Globus pallidus (tissue), 1 donor: ENCODE data around the gene MYO16.
"Not testable (repeated sequence)": the region's sequence is repeated elsewhere in the genome, so short reads cannot be mapped to it uniquely, and the experiment has no call there.

Experiments used
- DNase-seq: peaks from one replicate; pipeline ENCODE4 v3.0.0-alpha.2; 2015; ENCODE audit warnings: low spot score

MYO16 gene

DNA sequence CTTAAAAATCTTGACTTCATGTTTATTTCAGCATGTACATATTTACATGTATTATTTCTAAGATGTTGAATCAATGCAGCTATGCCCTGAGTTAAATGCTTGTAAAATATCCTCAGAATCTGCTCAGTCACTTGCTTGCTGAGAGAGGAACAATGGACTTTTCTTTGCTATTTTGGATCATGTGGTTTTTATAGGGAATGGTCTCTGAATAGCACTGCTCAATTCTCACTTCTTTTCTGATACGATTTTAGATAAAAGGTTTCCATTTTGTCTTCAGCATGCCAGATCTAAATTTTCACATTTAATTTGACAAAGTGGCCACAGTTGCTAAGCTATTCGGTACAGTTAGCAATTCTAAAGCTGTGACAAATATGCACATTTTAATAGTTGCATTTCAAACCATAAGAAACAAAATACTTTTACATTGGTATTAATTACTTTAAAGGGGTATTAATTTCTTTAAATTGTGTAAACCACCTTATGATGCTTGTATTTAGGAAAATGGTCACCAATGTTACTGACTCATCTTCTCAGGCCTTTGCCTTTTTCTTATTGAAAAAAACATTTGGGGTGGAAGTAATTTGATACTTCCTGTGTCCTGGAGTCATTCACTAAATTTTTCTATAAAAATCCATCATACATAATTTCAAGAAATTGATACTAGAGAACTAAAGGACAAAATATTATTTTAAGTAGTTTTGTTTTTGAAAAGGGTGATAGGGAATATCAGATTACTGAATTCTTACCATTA lies 113.5 kb downstream of the MYO16 start:
- DNase-seq = peak; percentile 7

DNA sequence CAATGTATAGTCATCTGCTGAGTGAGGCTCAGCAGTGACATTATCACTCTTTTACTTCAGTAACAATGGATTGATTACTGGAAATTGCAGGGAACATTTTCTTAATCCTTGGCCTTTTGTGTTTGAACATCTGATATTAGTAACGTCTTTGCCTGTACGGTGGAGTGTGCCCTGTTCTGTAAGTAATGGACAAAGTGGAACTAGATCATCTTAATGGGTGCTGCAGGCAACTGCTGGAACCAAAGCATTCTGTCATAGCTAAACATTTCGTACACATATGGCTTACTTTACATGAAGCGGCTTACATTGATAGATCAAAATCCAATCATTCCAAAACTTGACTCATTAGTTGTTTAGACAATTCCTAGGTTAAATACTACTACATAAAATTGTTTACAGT lies 114.1 kb downstream of the MYO16 start:
- DNase-seq = no peak

DNA sequence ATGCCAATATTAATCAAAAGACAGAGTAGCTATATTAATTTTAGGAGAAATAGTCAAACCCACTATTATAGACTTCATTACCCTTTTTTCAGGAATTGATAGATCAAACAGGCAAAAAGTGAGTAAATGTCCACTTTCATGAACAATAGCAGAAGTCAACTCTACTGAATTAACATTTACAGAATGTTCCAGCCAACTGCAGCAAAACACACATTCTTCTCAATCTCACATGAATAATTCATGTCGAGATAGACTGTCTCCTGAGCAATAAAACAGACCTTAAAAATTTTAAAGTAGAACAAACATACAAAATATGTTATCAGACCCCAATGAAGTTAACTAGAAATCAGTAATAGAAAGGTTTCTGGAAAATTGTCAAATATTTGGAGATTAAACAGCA lies 118.4 kb downstream of the MYO16 start:
- DNase-seq = no peak

DNA sequence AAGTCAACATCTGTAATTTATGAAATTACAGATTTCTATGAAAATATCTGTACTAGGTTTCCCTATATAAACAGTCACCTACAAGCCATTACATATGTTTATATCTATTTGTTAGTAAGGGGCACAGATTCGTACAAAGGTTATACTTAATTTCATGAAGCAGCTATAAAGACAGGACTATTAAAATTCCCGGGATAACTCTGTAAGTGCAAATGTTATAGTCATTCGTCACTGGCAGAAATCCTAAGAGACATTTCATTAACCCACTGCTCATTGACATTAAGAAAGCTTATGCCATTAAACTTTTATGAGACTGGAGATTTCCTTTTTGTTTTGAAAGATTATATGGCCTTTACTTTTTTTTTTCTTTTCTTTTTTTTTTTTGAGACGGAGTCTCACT lies 122.9 kb downstream of the MYO16 start:
- DNase-seq = no peak

DNA sequence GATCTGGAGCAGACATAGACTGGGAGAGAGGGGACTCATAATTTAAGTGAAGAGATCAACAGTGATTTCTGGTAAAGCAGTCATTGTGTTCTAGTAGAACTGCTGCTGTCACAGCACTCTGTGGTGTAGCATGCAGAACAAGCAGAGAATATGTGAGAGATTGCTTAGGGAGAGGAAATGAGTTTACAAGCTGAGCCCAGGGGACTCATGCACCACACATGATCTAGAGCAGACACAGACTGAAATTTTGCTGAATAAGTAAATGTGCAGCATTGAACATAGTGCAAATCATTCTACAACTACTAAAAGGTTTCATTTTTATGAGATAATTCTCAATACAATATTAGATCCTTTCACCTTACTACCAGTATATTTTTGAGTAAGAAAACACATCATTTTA lies 125.7 kb downstream of the MYO16 start:
- no peak for DNase-seq

DNA sequence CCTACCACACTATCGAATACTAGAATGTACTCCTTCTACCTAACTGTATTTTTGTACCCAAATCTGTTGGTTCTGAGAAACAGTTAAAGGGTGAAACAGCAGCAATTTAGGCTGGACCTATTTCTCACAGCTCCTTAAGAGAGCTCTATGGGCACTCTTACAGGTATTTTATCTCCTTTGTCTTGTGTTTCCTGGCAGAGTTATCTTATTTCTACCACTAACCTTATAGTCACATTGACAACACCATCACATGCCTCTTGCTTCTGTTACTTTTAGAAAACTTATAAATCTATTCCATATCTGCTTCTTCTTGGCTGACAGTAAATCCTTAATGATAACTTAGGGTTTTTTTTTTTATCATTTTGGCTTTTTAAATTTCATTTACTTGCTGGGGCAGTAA lies 130.7 kb downstream of the MYO16 start:
- no peak for DNase-seq

GRCh38 chr13:108760541-108760940 lies 131.1 kb downstream of the MYO16 start:
- no peak for DNase-seq

DNA sequence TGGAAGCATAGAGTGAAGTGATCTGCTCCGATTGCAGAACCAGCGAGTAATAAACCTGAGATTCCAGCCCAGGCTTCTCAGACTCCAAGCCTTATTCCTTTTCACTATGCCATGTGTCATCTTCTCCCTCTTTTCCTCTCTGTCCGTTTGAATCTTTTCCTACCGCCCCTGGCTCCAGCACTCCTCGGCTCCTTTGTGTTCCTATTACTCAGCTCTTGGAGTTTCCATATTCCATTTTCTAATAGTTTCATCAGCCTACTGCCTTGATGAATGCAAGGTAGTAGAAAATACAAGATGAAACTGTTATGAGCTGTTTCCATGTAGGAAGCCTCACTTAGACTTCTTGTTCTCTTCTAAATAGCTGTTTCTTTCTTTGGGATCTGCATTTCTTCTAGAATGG lies 138.6 kb downstream of the MYO16 start:
- no peak for DNase-seq

DNA sequence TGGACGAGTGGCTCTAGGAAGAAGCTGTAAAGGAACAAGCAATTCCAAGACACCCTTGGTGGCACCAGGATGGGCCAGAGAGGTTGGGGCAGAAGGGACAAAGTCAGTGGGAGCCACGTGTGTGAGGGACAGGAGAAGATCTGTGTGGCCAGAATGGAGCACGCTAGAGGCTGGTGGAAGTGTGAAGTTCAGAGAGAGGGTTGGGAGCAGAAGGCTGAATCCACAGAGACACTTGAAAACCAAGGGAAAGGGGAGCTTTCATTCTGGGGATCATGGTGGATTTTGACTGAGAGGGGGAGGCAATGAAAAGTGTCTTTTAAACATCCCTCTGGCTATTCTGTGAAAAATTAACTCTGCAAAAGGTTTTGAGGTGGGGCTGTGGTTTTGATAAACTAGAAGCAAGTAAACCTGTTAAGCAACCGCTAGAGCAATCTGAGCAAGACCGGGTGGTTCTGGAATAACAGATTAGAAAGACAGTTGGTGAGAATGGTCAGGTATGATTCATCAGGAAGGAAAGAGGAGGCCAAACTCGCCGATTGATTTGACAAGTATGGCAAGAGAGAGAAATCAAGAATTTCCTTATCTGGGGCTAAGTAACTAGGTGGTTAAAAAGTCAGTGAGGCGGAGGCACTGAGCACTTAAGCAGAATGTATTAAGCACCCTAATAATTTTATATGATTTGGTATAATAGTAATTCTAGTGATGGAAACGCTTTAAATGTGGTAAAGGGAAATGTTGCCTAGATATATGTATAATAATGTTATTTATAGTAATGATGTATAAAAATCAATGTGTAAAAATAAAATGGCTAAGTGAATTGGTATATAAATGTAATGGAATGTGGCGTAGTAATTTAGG lies 140.0 kb downstream of the MYO16 start:
- no peak for DNase-seq

DNA sequence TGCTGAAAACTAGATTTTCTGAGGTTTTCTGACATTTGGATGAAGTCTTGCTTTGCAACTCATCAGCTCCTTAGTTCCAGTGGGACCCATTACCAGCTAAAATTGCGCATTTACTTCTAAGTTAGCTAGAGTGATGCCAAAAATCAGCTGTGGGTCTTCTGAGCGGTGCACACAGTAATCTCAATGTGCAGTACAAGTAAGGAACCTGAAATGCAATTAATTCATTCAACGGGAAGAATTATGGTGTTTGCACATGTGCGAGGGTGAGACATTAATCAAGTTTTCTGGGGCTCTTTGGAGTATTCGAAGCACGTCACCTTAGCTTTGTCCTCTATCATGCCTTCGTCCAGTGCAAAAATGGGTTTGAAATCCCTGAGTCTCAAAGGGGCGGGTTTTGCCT lies 146.2 kb downstream of the MYO16 start:
- no peak for DNase-seq

- DNase-seq = no peak
Measured at GRCh38 chr13:108776650-108777049, 147.2 kb downstream of the MYO16 start.

- DNase-seq = no peak
Measured at GRCh38 chr13:108777421-108778420, 148.3 kb downstream of the MYO16 start.

- no peak for DNase-seq
Measured at GRCh38 chr13:108779308-108779707, 149.9 kb downstream of the MYO16 start.

- DNase-seq = no peak
Measured at GRCh38 chr13:108780706-108781105, 151.3 kb downstream of the MYO16 start.

DNA sequence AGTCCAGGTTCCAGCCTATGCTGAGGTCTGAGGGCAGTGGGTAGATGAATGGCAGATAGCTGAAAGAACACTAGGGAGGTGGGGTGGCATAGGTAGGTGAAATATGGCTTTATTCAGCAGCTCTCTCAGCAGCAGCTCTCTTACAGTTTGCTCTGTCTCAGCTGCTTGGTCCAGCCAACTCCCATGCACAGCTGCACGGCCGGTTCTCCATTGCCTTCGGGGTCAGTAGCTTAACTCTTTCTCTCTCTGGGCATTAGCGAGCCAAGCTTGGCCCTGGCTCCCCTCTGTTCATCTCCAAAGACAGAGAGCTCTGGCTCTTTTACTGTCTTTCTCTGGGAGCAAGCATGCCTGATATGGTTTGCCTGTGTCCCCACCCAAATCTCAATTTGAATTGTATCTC lies 151.9 kb downstream of the MYO16 start:
- no peak for DNase-seq

DNA sequence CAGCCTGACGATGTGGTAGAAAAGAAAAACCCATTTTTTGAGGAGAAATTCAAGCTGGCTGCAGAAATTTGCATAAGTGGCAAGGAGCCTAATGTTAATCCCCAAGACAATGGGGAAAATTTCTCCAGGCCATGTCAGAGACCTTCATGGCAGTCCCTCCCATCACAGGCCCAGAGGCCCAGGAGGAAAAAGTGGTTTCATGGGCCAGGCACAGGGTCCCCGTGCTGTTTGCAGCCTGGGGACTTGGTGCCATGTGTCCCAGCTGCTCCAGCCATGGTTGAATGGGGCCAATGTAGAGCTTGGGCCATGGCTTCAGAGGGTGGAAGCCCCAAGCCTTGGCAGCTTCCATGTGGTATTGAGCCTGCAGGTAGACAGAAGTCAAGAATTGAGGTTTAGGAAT lies 153.1 kb downstream of the MYO16 start:
- DNase-seq = not testable (repeated sequence)

GRCh38 chr13:108785844-108786243 lies 156.4 kb downstream of the MYO16 start:
- no peak for DNase-seq

DNA sequence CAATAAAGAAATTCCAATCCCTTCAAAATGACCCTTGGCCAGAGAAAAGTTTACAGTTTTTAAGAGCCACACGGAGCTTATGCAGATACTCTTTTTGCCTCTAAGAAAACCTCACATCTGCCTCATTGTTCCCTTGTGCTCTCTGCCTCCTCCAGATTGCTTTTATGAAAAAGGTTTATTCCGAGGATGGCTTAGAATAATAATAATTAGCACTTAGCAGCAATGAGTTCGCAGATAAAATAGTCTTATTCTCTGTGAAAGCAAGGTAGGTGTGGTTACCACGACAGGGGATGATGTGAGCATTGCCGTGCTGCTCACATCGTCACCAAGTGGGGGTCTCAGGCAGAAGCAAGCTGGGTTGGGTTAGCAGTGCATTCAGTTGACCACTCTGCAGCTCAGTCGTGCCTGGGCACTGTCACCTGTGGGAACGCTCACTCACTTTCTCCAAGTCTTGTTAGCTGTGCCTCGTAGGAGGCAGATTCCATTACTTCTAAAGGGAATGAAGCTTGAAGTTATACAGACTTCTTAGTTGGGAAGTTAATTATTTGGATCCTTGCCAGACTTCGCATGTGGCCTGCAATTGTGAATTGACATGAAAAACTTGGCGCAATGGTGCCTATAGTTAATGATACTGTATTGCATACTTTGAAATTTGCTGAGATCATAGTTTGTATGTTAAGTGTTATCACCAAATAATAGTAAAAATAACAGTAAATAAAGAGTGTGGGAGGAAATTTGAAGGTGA lies 157.2 kb downstream of the MYO16 start:
- no peak for DNase-seq

GRCh38 chr13:108787700-108788414 lies 158.4 kb downstream of the MYO16 start:
- no peak for DNase-seq

- DNase-seq = no peak
Measured at GRCh38 chr13:108789476-108789875, 160.1 kb downstream of the MYO16 start.

DNA sequence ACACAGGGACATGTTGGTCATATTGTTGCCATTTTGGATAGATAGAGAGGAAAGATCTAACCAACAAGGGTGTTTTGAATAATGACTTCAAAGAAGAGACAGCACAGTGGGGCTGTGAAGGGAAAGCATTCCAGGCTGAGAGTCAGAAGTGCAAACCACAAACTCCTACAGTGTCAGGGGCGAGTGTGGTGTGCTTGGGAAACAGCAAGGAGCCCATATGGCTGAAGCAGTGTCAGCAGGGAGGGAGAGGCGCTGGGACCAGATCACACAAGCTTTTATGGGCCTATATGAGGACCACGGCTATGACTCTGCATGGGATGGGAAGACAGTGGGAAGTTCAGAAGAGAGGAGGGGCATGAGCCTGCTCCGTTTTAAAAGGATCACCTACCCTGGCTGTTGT lies 166.4 kb downstream of the MYO16 start:
- no peak for DNase-seq
